Tibial nerve (tissue), 4 donors: ENCODE data around the gene RARB. TPM values are rescaled to one million over a fixed set of nuclear protein-coding genes. Genes with fewer than 3 reads are reported as not detected.

ENCODE experiments used
- DNase-seq, 2 donors: peaks; one replicate each; pipeline ENCODE4 v3.0.0-alpha.2; 2019; ENCODE audit warnings: low spot score in 2 of 2
- H3K27ac ChIP-seq, 4 donors: fragments of 200-600 bp; sonication (generic) in 3 of 4; one replicate each; pipeline ENCODE4 v1.5.1; 2017 to 2019; ENCODE audit warnings: mild to moderate bottlenecking in 1 of 4
- H3K27me3 ChIP-seq, 2 donors: fragments of 200-600 bp; sonication (generic) in 1 of 2; one replicate each; pipeline versions ENCODE4 v1.5.1 to v1.6.0; 2017 to 2019
- H3K36me3 ChIP-seq, 3 donors: fragments of 200-600 bp; sonication (generic); one replicate each; pipeline ENCODE4 v1.5.1; 2018 to 2019
- H3K4me1 ChIP-seq, 4 donors: fragments of 200-600 bp; sonication (generic) in 3 of 4; one replicate each; pipeline ENCODE4 v1.5.1; 2017 to 2019
- H3K4me3 ChIP-seq, 4 donors: fragments of 200-600 bp; sonication (generic) in 3 of 4; one replicate each; pipeline ENCODE4 v1.5.1; 2017 to 2019; ENCODE audit warnings: mild to moderate bottlenecking in 1 of 4, moderate library complexity in 1 of 4
- H3K9me3 ChIP-seq, 4 donors: fragments of 200-600 bp; sonication (generic) in 3 of 4; one replicate each; pipeline ENCODE4 v1.5.1; 2017 to 2019
- CTCF ChIP-seq, 5 experiments: fragments of 200-600 bp in 3 of 5; fragments of 450-650 bp in 2 of 5; sonication (generic) in 3 of 5; IDR thresholded peaks; one replicate each; pipeline ENCODE4 v1.5.1; 2016 to 2019; ENCODE audit warnings: antibody characterized with exemption in 5 of 5, mild to moderate bottlenecking in 3 of 5, moderate library complexity in 2 of 5
- EP300 ChIP-seq, 2 donors: sonication (generic); formaldehyde crosslinking; IDR thresholded peaks; one replicate each; pipeline ENCODE4 v1.6.1; 2017; ENCODE audit warnings: antibody characterized with exemption in 2 of 2, mild to moderate bottlenecking in 1 of 2
- POLR2A ChIP-seq, 2 donors: fragments of 450-650 bp; IDR thresholded peaks; one replicate each; pipeline ENCODE4 v1.6.1; 2017; ENCODE audit warnings: antibody characterized with exemption in 2 of 2, mild to moderate bottlenecking in 2 of 2, moderate library complexity in 2 of 2
- WGBS, 2 donors: methylation state at CpG; one replicate each; pipeline ENCODE4 v1.1.5; 2018; 5-methylcytosine and 5-hydroxymethylcytosine counted together
- total RNA-seq, 4 donors: library from RNA; depleted of rRNA; stranded (reverse); fragments of >200 nt; gene quantifications; one replicate each; pipeline ENCODE4 v1.1.0, GENCODE V29; 2016

RARB gene
- total RNA-seq, 4 donors from 2014 or later: 9.3 to 22.6 (median 15.1) TPM

GRCh38 chr3:25452192-25452591 lies 24.1 kb downstream of the RARB start:
- no peak overlapping the region for H3K27ac ChIP-seq
- no peak for DNase-seq
- no peaks in the 10 kb centered on the region for H3K9me3 ChIP-seq
- no peak overlapping the region for H3K4me3 ChIP-seq
- no peaks in the 10 kb centered on the region for H3K27me3 ChIP-seq
- WGBS, 2 donors: 70 to 71% methylated on average over 5 of the region's 5 CpGs
- TF ChIP-seq CTCF (IDR thresholded peaks at IDR 0.05) (no peak), POLR2A (IDR thresholded peaks at IDR 0.05) (no peak), EP300 (IDR thresholded peaks at IDR 0.05) (no peak)
- H3K4me1 ChIP-seq: peaks cover 0 to 79% (median 34%) of the 10 kb centered on the region in 4 donors
- H3K36me3 ChIP-seq: no peaks in the 10 kb centered on the region

GRCh38 chr3:25452740-25453139 lies 24.7 kb downstream of the RARB start:
- Histone ChIP-seq H3K36me3 (no peaks in the 10 kb centered on the region), H3K4me3 (no peak overlapping the region), H3K27me3 (no peaks in the 10 kb centered on the region), H3K27ac (no peak overlapping the region), H3K9me3 (no peaks in the 10 kb centered on the region), H3K4me1 (peaks cover 0 to 80% (median 37%) of the 10 kb centered on the region in 4 donors)
- 61 to 63% methylated on average over 2 of the region's 2 CpGs for WGBS, 2 donors
- no peak for DNase-seq
- TF ChIP-seq CTCF (IDR thresholded peaks at IDR 0.05) (no peak), EP300 (IDR thresholded peaks at IDR 0.05) (no peak), POLR2A (IDR thresholded peaks at IDR 0.05) (no peak)

GRCh38 chr3:25453619-25454004 lies 25.5 kb downstream of the RARB start:
- Histone ChIP-seq H3K9me3 (no peaks in the 10 kb centered on the region), H3K36me3 (no peaks in the 10 kb centered on the region), H3K4me3 (peak overlapping the region in 2 of 4 donors; percentile 6 to 13), H3K4me1 (peaks cover 0 to 81% (median 38%) of the 10 kb centered on the region in 4 donors), H3K27ac (peak overlapping the region in 3 of 4 donors; percentile 58 to 87 (median 76)), H3K27me3 (no peaks in the 10 kb centered on the region)
- TF ChIP-seq EP300 (IDR thresholded peaks at IDR 0.05): no peak
- no peak for TF ChIP-seq POLR2A (IDR thresholded peaks at IDR 0.05)
- TF ChIP-seq CTCF (IDR thresholded peaks at IDR 0.05): no peak
- DNase-seq: no peak
- WGBS, 2 donors: 28 to 36% methylated on average over 6 of the region's 6 CpGs

- TF ChIP-seq CTCF (IDR thresholded peaks at IDR 0.05): no peak
- no peak for TF ChIP-seq POLR2A (IDR thresholded peaks at IDR 0.05)
- TF ChIP-seq EP300 (IDR thresholded peaks at IDR 0.05): no peak
- Histone ChIP-seq H3K9me3 (no peaks in the 10 kb centered on the region), H3K27ac (peak overlapping the region; percentile 29 to 87 (median 67)), H3K36me3 (no peaks in the 10 kb centered on the region), H3K4me1 (peaks cover 0 to 80% (median 33%) of the 10 kb centered on the region in 4 donors), H3K27me3 (no peaks in the 10 kb centered on the region), H3K4me3 (peak overlapping the region in 2 of 4 donors; percentile 6 to 13)
- DNase-seq: no peak
- WGBS, 2 donors: 21 to 28% methylated on average over 16 of the region's 16 CpGs
Observed at GRCh38 chr3:25454005-25454927, 26.2 kb downstream of the RARB start.
